ENCODE results near the gene FCHO1.
"Not testable (repeated sequence)": the region's sequence is repeated elsewhere in the genome, so short reads cannot be mapped to it uniquely, and the experiment has no call there.

The FCHO1 gene

DNA sequence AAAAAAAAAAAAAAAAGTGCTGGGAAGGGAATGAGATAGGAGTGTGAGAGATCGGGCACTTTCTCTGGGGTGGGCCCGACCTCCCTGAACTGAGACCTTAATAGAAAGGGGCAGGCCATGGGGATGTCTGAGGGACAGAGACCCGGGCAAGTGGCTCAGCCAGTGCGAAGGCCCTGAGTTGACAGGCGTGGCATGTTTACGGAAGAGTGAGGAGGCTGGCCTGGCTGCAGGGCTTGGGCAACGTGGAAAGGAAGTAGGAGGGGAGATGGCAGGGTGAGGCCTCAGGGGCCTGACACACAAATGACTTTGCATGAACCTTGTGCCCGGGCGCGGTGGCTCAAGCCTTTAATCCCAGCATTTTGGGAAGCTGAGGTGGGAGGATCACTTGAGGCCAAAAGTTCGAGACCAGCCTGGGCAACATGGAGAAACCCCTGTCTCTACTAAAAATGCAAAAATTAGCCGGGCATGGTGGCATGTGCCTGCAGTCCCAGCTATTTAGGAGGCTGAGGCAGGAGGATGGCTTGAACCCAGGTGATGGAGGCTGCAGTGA lies 13.9 kb downstream of the FCHO1 start:
- no peak for DNase-seq

DNA sequence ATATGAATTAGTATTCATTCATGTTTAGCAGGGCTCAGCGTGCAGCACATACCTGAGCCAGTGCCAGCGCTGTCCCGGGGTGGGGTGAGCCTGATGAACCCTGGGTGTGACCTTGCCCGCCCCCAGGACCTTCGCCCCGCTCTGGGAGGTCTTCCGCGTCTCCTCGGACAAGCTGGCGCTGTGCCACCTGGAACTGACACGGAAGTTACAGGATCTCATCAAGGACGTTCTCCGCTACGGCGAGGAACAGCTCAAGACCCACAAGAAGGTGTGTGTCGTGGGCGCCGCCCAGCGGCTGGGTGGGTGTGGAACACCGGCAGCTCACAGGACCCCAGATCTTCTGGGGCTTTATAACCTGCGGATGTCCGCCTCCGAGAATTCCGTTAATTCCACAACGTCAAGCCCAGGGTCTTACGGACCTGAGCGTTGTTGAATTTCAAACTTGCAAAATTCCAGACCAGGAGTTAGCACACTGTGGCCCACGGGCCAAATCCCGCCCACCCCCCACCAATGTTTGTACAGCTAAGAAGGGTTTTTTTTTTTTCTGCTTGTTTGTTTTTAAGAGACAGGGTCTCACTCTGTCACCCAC lies 15.4 kb downstream of the FCHO1 start:
- DNase-seq: peak; percentile 76

DNA sequence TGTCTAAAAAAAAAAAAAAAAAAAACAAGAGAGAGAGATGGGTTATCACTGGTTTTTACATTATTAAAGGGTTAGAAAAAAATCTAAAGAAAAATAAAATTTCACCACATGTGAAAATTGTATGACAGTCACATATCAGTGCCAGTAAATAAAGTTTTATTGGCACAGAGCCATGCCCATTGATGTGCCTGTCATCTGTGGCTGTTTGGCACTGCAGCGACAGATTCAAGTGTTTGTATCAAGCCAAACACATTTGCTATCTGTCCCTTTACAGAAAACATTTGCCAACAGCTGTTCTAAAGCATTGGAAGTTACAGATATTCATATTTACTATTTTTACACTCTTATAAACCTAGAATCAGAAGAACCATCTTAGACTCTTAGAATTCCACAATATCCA lies 16.3 kb downstream of the FCHO1 start:
- no peak for DNase-seq

DNA sequence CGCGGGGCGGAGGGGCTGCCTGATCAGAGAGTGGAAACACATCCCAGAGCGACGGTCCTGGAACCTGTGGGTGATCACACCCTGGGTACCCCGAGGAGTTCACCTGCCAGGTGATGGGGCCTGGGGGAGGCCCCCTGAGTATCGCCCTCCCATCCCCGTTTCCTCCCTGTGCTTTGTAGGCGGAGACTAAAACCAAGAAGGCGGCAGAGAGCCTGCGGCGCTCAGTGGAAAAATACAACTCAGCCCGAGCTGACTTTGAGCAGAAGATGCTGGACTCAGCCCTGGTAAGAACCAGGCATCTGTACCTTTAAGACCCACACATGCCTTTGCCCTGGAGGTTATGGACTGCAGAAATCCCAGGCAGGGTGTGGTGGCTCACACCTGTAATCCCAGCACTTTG lies 19.3 kb downstream of the FCHO1 start:
- no peak for DNase-seq

DNA sequence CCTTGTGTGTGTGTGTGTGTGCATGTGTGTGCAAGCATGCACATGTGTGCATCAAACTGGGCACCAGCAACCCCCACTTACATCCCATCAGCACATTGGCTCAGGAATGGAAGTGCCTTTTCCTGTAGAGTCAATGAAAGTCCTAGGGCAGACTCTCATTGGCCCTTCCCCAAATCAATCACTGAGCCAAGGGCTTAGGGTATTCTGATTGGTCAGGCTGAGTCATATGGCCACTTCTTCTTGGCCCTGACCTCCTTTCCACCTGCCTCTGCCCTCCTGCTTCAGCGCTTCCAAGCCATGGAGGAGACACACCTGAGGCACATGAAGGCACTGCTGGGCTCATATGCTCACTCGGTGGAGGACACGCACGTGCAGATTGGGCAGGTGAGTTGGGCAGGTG lies 20.9 kb downstream of the FCHO1 start:
- peak; percentile 41 for DNase-seq

DNA sequence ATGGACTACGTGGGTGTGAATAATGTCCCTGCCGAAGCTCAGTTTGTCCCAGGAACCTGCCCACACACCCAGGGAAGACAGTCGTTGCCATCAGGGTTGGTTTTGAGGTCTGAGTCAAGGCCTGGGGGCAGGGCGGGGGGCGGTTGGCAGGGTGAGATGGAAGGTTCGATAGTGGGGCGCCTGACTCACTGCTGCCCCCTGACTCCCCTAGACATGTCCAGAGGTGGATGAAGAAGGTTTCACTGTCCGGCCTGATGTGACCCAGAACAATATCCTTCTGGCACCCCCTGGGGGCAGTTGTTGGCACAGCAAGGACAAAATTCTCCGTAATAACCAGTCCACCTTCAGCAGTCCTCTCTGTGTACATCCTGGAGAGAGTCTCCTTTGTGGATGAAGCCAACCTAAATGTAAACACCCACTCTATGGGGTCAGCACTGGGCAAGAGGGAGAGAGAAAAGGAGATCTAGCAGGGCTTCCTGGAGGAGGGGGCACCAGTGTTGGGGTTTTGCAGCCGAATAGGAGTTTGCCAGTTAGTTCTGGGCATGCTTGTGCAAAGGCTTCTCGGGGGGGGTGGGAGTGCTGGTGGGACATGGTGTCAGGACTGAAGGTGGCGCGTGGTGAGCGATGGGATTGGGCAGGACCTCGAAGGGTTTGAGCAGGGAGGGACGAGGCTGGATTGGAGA lies 24.1 kb downstream of the FCHO1 start:
- peak; percentile 16 for DNase-seq

DNA sequence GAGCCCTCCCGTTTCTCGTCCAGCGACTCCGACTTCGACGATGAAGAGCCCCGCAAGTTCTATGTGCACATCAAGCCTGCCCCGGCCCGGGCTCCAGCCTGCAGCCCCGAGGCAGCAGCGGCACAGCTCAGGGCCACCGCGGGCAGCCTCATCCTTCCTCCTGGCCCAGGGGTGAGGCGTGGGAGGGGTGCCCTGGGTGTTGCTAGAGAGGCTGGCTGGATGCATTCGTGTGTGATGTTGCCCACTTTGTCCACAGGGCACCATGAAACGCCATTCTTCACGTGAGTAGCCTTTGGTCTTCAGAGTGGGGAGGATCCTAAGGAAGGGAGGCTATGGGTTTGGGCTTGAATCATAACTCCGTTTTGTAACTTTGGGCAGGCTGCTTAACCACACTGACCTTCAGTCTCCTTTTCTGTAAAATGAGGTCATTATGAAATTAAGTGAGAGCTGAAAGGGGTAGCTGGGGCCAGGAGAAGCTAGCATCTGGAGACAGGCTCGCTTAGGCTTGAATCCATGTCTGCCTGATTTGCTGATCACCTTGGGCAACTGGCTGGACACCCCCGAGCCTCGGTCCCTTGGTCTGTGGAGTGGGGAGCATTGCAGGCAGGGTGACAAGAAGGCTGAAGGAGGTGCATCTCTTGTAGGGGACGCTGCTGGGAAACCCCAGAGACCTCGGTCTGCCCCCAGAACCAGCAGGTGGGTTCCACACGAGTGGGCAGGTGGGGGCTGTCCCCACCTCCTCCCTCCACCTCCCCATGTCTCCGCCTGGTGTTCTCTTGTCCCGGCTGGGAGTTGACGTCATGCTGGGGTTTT lies 24.9 kb downstream of the FCHO1 start:
- DNase-seq: no peak

DNA sequence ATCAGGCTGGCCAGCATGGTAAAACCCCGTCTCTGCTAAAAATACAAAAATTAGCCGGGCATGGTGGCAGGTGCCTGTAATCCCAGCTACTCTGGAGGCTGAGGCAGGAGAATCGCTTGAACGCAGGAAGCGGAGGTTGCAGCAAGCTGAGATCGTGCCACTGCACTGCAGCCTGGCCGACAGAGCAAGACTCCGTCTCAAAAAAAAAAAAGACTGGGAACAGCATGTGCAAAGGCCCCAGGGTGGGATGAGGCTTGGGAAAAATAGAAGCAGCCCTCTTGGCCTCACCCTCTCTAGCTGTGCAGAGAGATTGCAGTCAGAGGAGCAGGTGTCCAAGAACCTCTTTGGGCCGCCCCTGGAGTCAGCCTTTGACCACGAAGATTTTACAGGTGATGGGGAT lies 26.6 kb downstream of the FCHO1 start:
- DNase-seq: not testable (repeated sequence)

DNA sequence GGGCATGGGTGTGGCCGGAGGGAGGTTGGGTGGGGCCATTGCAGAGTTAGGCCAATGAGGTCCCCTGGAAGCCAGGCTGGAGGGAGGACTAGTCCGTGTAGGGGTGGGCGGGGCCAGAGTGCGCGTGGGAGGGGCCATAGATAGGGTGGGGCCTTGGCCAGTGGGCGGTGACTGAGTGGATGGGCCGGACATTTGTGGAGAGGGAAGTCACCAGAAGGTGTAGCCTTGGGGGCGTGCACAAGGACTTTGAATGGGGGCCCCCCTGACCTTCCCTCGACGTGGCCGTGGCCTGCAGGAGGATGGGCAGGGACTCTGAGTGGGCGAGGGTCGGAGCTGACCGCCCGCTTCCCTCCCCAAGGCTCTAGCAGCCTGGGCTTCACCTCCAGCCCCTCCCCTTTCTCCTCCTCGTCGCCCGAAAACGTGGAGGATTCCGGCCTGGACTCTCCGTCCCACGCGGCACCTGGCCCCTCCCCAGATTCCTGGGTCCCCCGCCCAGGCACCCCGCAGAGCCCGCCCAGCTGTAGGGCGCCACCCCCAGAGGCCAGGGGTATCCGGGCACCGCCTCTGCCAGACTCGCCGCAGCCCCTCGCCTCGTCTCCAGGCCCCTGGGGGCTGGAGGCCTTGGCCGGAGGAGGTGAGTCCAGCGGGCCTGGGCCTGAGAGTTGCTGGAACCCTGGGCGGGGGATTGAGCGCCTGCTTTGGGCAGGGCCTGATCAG lies 27.1 kb downstream of the FCHO1 start:
- DNase-seq: peak; percentile 48

DNA sequence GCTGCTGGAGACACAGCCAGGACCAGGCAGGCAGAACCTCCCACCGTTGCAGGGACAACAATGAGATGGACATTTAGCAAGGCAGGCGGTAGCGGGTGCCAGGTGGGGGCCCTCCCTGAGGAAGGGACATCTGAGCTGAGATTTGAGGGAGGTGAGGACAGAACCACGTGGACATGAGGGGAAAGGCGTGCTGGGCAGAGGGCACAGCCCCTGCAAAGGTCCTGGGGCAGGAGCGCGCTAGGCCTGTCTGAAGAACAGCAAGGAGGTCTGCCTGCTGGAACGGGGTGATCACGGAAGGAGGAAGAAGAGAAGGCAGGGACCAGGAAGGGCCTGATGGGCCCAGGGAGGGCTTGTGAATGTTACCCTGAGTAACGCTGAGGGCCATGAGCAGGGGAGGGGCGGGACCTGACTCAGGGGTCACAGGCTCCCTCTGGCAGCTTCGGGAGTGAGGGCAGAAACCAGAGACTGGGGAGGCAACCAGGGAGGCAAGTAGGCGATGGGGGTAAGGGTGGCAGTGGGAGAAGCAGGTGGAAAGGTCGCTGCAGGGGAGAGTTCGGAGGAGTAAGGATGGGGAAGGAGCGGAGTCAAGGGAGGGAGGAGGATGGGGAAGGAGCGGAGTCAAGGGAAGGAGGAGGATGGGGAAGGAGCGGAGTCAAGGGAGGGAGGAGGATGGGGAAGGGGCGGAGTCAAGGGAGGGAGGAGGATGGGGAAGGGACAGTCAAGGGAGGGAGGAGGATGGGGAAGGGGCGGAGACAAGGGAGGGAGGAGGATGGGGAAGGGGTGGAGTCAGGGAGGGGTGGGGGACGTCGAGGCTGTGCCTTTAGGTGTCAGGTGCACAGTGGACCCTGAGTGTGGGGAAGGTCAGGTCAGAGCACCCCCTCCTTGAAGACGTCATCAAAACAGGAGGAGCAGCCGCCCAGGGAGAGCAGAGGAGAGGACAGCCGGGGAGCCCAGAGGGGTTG lies 28.0 kb downstream of the FCHO1 start:
- peak; percentile 52 for DNase-seq

DNA sequence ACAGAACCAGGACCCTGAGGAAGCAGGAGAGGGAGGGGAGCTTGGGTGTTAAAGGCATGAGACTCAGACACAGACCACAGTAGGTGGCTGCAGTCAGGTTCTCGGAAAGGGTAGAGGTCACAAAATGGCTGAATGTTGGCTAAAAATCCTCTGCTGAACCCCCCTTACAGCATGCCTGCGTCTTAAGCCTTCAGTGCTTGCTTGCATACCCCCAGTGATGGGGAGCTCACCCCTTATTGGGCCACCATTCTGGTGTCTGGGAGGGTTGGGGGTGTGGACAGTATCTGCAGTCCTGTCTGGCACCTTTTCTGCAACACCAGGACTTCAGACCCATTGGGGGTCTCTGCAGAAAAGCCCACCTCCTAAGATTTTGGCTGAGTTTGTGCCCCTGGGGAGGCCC lies 29.5 kb downstream of the FCHO1 start:
- no peak for DNase-seq

DNA sequence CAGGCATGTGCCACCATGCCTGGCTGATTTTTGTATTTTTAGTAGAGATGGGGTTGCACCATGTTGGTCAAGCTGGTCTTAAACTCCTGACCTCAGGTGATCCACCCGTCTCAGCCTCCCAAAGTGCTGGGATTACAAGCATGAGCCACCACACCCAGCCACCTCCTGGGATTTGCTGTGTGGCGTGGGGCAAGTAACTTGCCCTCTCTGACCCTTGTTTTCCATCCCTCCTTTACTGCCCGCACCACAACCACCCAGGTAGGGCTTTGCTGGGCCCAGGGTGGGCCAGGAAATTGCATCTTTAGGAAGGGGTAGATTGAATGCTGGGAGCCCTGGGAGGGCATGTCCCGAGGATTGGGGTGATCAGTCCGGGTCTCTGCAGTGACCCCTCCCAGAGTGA lies 32.4 kb downstream of the FCHO1 start:
- not testable (repeated sequence) for DNase-seq

DNA sequence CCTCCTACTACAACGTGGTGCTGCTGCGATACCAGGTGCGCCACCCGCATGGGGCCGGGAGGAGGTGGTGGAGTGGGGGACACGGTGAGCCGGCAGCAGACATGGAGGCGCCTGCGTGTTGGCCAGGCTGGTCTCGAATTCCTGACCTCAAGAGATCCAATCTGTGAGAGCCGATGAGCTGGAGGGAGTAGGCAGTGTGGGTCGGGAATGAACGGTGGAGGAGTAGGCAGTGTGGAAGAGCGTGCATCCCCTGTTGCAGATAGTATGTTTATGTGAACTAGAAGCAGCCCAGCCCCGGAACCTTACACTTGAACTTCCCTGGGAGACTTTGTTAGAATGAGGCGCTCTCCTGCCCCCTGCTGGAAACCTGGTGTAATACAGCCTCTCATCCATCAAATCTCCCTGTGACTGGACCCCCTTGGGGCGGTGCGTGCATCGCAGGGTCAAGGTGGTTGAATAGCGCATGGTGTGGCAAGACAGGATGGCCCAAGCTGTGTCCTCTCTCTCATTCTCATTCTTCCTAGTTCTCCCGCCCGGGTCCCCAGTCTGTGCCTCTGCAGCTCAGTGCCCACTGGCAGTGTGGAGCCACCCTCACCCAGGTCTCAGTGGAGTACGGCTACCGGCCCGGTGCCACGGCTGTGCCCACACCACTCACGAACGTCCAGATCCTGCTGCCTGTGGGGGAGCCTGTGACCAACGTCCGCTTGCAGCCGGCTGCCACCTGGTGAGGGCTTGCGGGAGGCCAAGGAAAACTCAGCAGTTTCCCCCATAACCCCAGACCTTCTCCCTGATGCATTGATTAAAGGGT lies 33.1 kb downstream of the FCHO1 start:
- peak; percentile 59 for DNase-seq

DNA sequence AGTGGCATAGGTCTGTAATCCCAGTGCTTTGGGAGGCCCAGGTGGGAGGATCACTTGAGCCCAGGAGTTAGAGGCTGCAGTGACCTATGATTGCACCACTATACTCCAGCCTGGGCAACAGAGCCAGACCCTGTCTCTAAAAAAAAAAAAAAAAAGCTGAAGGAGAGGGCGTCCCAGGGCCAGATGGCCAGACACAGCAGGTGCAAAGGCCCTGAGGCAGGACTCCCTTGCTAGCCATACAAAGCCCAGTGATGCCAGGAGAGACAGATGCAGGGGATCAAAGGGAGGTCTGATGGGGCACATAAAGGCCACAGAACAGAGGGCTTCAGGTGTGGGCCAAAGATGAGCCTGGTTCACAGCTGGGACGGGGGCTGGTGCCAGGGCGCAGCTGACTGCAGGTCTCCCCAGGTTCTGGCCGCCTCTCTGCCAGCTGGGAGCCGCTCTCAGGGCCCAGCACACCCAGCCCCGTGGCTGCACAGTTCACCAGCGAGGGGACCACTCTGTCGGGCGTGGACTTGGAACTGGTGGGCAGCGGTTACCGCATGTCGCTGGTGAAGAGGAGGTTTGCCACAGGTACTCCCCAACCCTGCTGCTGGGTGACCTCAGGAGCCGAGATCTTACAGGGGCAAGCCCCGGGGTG lies 36.1 kb downstream of the FCHO1 start:
- no peak for DNase-seq

DNA sequence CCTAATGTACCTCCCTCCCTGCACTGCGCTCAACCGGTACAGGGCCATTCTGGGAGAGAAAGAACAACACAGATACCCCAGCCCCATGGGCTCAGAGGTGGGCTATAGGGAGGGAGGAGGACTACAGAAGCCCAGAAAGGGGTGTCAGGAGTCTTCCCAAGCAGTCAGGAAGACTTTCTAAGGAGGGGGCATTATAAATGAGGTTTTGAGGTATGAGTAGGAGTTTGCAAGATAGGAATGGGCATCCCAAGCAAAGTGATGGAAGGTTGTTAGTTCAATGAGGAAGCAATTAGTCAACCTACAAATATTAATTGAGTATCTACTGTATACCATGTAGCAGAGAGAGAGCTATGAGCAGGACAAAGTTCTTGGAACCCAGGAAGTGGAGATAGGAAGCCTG lies 37.4 kb downstream of the FCHO1 start:
- DNase-seq: no peak

DNA sequence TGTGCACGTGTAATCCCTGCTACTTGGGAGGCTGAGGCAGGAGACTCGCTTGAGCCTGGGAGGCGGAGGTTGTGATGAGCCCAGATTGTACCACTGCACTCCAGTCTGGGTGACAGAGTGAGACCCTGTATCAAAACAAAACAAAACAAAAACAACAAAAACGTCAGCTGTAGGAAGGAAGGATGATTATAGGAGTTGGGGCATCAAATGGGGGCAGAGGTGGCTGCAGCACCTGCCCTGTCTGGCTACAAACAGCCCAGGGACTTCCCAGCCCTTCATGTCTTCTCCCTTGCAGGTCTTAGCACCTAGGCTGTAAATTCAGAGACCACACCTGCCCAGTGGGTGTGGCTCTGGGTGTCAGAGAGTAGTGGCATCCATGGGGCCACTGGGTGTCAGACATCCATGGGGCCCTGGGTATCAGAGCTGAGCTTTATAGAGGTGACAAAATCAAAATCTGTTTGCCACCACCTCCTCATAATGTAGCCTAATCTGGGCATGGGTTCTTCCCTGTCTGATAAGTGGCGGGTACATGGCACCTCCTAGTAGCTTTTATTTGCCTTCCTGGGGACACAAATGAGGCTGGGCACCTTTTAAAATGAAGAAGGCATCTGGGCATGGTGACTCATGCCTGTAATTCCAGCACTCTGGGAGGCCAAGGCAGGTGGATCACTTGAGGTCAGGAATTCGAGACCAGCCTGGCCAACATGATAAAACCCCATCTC lies 38.9 kb downstream of the FCHO1 start:
- no peak for DNase-seq

DNA sequence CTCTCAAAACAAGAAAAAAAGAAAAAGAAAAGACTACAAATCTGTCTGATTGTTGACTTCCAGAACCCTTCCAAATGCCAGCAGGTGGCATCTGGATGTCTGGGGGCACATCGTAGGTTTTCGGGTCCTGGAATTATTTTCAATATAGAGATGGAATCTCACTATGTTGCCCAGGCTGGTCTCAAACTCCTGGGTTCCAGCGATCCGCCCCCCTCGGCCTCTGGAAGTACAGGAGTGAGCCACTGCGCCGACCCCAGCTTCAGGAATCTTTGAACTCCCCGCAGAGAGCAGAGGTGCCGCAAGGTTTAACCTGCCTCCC lies 43.1 kb downstream of the FCHO1 start:
- no peak for DNase-seq

DNA sequence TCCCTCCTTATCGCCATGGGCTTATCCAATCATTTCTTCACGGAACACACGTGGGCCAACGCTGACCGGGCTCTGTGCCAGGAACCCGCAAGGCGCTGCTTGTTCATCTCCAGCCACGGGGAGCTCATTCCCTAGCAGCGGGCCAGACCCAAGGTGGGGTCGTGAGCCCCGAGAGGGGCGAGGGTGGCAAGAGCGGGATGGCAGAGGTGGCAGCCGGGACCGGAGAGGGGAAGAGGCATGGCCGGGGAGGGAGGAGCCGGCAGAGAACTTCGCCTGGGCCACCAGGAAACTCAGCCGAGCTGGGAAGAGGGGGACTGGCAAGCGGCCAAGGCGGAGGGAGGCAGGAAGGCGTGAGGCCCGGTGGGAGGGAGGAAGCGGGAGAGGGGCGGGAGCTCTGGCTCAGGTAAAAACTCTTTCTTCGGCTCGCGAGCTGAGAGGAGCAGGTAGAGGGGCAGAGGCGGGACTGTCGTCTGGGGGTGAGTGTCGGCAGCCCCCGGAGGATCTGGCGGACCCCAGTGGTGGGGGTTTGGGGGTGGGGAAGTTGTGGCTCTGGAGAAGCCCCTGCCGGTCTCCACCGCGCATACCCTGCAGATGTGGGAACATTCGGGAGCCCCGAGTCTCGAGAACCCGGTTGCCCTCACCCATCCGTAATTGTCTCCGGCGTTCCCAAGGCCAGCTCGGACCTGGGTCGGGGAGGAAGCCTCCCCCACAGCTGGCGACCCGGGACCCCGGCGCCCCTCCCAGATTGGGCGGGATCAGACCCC lies 43.6 kb downstream of the FCHO1 start, which contains the start of gene B3GNT3:
TSS of gene B3GNT3 (plus strand) at position 408 of the 764 bp plus-strand sequence. CDS start 12,670 bp downstream, outside the sequence.
- peak; percentile 21 for DNase-seq

DNA sequence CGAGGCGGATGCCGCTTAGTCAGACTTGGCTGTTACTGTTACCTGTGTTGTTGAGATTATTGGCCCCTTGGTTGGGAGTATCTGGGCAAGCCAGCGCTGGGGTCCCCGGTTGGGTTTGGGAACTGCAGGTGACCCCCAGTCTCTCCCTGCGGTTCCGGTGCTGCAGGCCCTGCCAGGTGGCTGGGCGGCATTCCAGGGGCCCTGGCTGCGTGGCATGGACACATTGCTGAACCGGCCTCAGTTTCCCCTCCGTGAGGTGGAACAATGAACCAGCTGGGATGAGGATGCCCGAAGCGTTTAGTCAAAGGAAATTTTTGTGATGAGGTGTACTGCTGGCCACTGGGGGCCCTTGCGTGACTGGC lies 44.2 kb downstream of the FCHO1 start:
- DNase-seq: no peak
